Endothelial cell of umbilical vein (primary cell): ENCODE measurements around the gene NEDD4L. TPM values are rescaled to one million over a fixed set of nuclear protein-coding genes. Genes with fewer than 3 reads are reported as not detected.

Source experiments
- BruUV-seq: library from RNA; stranded (reverse); fragments of 400-500 nt; replicated peaks from 2 replicates; lab custom pipeline; 2021; lab: Mats Ljungman, UMichigan
- CTCF ChIA-PET: fragments of 300-600, 350-600 bp; sonication (Branson Sonifier 250); formaldehyde crosslinking; loops from one replicate; lab custom pipeline; 2021; ENCODE audit warnings: antibody characterized with exemption, inconsistent platforms; lab: Charles Lee
- POLR2A ChIA-PET: fragments of 300-600, 350-600 bp; sonication (Branson Sonifier 250); formaldehyde crosslinking; loops from one replicate; lab custom pipeline; 2021; ENCODE audit warnings: antibody characterized with exemption, inconsistent platforms; lab: Charles Lee
- DNase-seq: peaks from one replicate; pipeline ENCODE4 v3.0.0-alpha.2; 2011; ENCODE audit warnings: low read depth, low spot score
- FAIRE-seq: peaks from 2 replicates; lab custom pipeline; 2011; peaks lifted over from hg19 to GRCh38; lab: Jason Lieb, UNC
- H2AFZ ChIP-seq: 2 replicates; pipeline ENCODE4 v1.6.0; 2012; ENCODE audit warnings: low read depth, low read length, control low read depth, inconsistent platforms
- H3K27ac ChIP-seq: 2 replicates; pipeline ENCODE4 v1.5.1; 2011; ENCODE audit warnings: low read depth, mild to moderate bottlenecking, control low read depth, low read length, moderate library complexity; ENCODE audit not compliant: insufficient read depth
- H3K27me3 ChIP-seq, 2 experiments: 2 replicates each; pipeline versions ENCODE4 v1.6.0 to v1.6.1; 2011; ENCODE audit warnings: low read length in 2 of 2, mixed read lengths in 1 of 2; ENCODE audit not compliant: control insufficient read depth in 2 of 2, insufficient read depth in 2 of 2
- H3K36me3 ChIP-seq, 2 experiments: 2 replicates in 1 of 2; 3 replicates in 1 of 2; pipeline ENCODE4 v1.5.1; 2011; ENCODE audit warnings: low read length in 2 of 2, mild to moderate bottlenecking in 1 of 2, moderate library complexity in 1 of 2; ENCODE audit not compliant: control insufficient read depth in 2 of 2, insufficient read depth in 2 of 2; ENCODE audit errors: extremely low read depth in 1 of 2
- H3K4me1 ChIP-seq: 3 replicates; pipeline ENCODE4 v1.5.1; 2011; ENCODE audit warnings: mild to moderate bottlenecking, low read length; ENCODE audit not compliant: control insufficient read depth, insufficient read depth; ENCODE audit errors: extremely low read depth
- H3K4me2 ChIP-seq: 2 replicates; pipeline ENCODE4 v1.6.1; 2011; ENCODE audit warnings: low read length, control low read depth, mixed read lengths; ENCODE audit not compliant: insufficient read depth
- H3K4me3 ChIP-seq, 3 experiments: fragments of 200-600 bp in 1 of 3; sonication (generic), shearing (Covaris generic) in 1 of 3; replicated peaks in 1 of 3; 2 replicates each; pipeline ENCODE4 v1.5.1; 2011 to 2016; ENCODE audit warnings: control low read depth in 3 of 3, low read length in 3 of 3, mild to moderate bottlenecking in 2 of 3, inconsistent platforms in 1 of 3, low read depth in 1 of 3, moderate library complexity in 1 of 3; ENCODE audit not compliant: insufficient read depth in 1 of 3
- H3K79me2 ChIP-seq: 2 replicates; pipeline ENCODE4 v1.6.0; 2012; ENCODE audit warnings: low read length, inconsistent platforms; ENCODE audit not compliant: control insufficient read depth, insufficient read depth
- H3K9ac ChIP-seq: replicated peaks from 2 replicates; pipeline ENCODE3; 2011; ENCODE audit warnings: low read length, control low read depth; ENCODE audit not compliant: insufficient read depth; ENCODE audit errors: extremely low read depth
- H3K9me1 ChIP-seq: replicated peaks from 3 replicates; pipeline ENCODE4 v1.6.0; 2011; ENCODE audit warnings: mild to moderate bottlenecking, low read length; ENCODE audit not compliant: control insufficient read depth, insufficient read depth; ENCODE audit errors: extremely low read depth
- H3K9me3 ChIP-seq: replicated peaks from 2 replicates; pipeline ENCODE4 v1.5.1; 2012; ENCODE audit warnings: low read length, inconsistent platforms; ENCODE audit not compliant: control insufficient read depth, insufficient read depth
- H4K20me1 ChIP-seq: replicated peaks from 2 replicates; pipeline ENCODE3; 2011; ENCODE audit warnings: mild to moderate bottlenecking, low read length; ENCODE audit not compliant: control insufficient read depth, insufficient read depth; ENCODE audit errors: extremely low read depth
- CTCF ChIP-seq, 2 donors: IDR thresholded peaks; 1 replicate in 1 of 2; 2 replicates in 1 of 2; pipeline ENCODE4 v1.5.1; 2011; ENCODE audit warnings: low read length in 2 of 2, mild to moderate bottlenecking in 2 of 2, moderate library complexity in 2 of 2, control low read depth in 1 of 2, inconsistent platforms in 1 of 2, low read depth in 1 of 2; ENCODE audit not compliant: insufficient read depth in 1 of 2; ENCODE audit errors: extremely low read depth in 1 of 2
- EZH2 ChIP-seq: IDR thresholded peaks from 2 replicates; pipeline ENCODE4 v1.6.1; 2012; ENCODE audit warnings: borderline replicate concordance, low read depth, mild to moderate bottlenecking, moderate library complexity, low read length, inconsistent platforms; ENCODE audit not compliant: severe bottlenecking
- FOS ChIP-seq: IDR thresholded peaks from 2 replicates; pipeline ENCODE4 v1.6.1; 2011; ENCODE audit warnings: mild to moderate bottlenecking, low read length, moderate library complexity, borderline replicate concordance; ENCODE audit not compliant: insufficient read depth
- GATA2 ChIP-seq: IDR thresholded peaks from 2 replicates; pipeline ENCODE4 v1.7.0; 2011; ENCODE audit warnings: low read depth, mild to moderate bottlenecking, moderate library complexity, mixed read lengths, low read length; ENCODE audit not compliant: insufficient read length, insufficient read depth
- JUN ChIP-seq: IDR thresholded peaks from 2 replicates; pipeline ENCODE4 v1.6.1; 2011; ENCODE audit warnings: borderline replicate concordance, low read depth; ENCODE audit not compliant: insufficient read length, insufficient read depth
- MAX ChIP-seq: IDR thresholded peaks from 2 replicates; pipeline ENCODE4 v1.6.1; 2011; ENCODE audit not compliant: insufficient read depth, insufficient read length
- MYC ChIP-seq: IDR thresholded peaks from one replicate; pipeline ENCODE4 v1.6.1; 2011; ENCODE audit warnings: mild to moderate bottlenecking, low read depth, low read length
- POLR2A ChIP-seq: IDR thresholded peaks from 2 replicates; pipeline ENCODE4 v1.6.1; 2012; ENCODE audit warnings: low read depth, mild to moderate bottlenecking, control low read depth, low read length
- POLR2AphosphoS5 ChIP-seq: IDR thresholded peaks from 2 replicates; pipeline ENCODE4 v1.6.1; 2012; ENCODE audit warnings: low read depth, mild to moderate bottlenecking, control low read depth, low read length, moderate library complexity; ENCODE audit not compliant: insufficient read depth
- dilution Hi-C: fragments of 300-500 bp; cut with MboI; formaldehyde crosslinking; loops from one replicate; pipeline ENCODE4 v1.15.0; 2019; ENCODE audit warnings: low sequenced_read_pairs; ENCODE audit not compliant: extremely low pct_ligation_motif_present
- intact Hi-C: fragments of 100-400 bp; cut with micrococcal nuclease; formaldehyde crosslinking; loops from one replicate; pipeline ENCODE4 v1.10.0; 2022
- polyA plus RNA-seq, 4 experiments: library from polyadenylated mRNA; depleted of rRNA in 3 of 4; stranded (reverse) in 3 of 4; unstranded in 1 of 4; fragments of >200 nt; gene quantifications; 2 replicates each; pipeline versions ENCODE4 v1.2.1 to v1.2.3, GENCODE V29; 2011 to 2012; ENCODE audit warnings: missing spikeins in 1 of 4
- total RNA-seq: library from RNA; stranded (reverse); gene quantifications from 2 replicates; pipeline ENCODE4 v1.2.3, GENCODE V29; 2021

Gene NEDD4L
- total and polyA plus RNA-seq, 2 donors (not counting 3 experiments of a cell fraction or from before 2014, with no cell fraction given), result 20.5 to 78.9 TPM

GRCh38 chr18:58419587-58420199, 375.7 kb downstream of the NEDD4L start:
- no peaks in the 10 kb centered on the region for H4K20me1 ChIP-seq
- H3K4me3 ChIP-seq, result no peak overlapping the region
- no peaks in the 10 kb centered on the region for H3K36me3 ChIP-seq
- no peak overlapping the region for H2AFZ ChIP-seq
- TF ChIP-seq MAX, result no peak
- no peak for TF ChIP-seq POLR2A
- TF ChIP-seq POLR2AphosphoS5, result no peak
- TF ChIP-seq MYC, result no peak
- no peak for TF ChIP-seq FOS
- no peak for TF ChIP-seq CTCF (IDR thresholded peaks at IDR 0.05; ENCODE audit: extremely low read depth in 1 of 2, insufficient read depth in 1 of 2, low read depth in 1 of 2, low read length in 2 of 2)
- TF ChIP-seq JUN, result no peak
- TF ChIP-seq GATA2, result no peak
- TF ChIP-seq EZH2, result no peak
- no peak for FAIRE-seq
- POLR2A ChIA-PET, result no interaction called here
- H3K27me3 ChIP-seq, result no peaks in the 10 kb centered on the region
- no peaks in the 10 kb centered on the region for H3K9me3 ChIP-seq
- no peak for DNase-seq
- CTCF ChIA-PET, result no interaction called here
- no peaks in the 10 kb centered on the region for H3K79me2 ChIP-seq
- intact Hi-C loops (no loop called here), dilution Hi-C loops (no loop called here)
- no peaks in the 10 kb centered on the region for H3K9me1 ChIP-seq
- no peak overlapping the region for H3K27ac ChIP-seq
- H3K4me1 ChIP-seq, result peaks cover 20% of the 10 kb centered on the region
- no peak overlapping the region for H3K4me2 ChIP-seq
- no TSS peak for BruUV-seq
- no peak overlapping the region for H3K9ac ChIP-seq
